ENCODE measurements around the gene RGS19.
"Not testable (repeated sequence)": the region's sequence is repeated elsewhere in the genome, so short reads cannot be mapped to it uniquely, and the experiment has no call there.

The RGS19 gene

DNA sequence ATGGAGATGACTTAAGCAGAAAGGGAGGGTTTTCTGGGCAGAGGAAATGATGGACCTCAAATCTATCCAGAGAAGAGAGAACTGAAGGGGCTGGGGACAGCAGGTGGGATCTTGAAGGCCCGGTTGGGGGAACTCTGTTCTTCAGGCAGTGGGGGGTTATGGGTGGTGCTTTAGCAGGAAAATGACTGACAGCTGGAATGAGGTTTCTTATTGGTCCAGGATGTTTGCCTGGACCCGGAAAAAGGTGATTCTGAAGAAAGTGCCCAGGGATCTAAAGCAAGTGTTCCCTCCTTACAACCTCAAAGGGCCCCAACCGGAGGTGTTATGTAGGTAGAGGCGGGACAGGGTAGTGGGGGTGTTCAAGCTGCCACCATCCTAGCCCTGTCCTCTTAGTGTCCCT is 16.1 kb upstream of the RGS19 start:
- DNase-seq (ENCODE audit: low read depth, low spot score) = no peak

DNA sequence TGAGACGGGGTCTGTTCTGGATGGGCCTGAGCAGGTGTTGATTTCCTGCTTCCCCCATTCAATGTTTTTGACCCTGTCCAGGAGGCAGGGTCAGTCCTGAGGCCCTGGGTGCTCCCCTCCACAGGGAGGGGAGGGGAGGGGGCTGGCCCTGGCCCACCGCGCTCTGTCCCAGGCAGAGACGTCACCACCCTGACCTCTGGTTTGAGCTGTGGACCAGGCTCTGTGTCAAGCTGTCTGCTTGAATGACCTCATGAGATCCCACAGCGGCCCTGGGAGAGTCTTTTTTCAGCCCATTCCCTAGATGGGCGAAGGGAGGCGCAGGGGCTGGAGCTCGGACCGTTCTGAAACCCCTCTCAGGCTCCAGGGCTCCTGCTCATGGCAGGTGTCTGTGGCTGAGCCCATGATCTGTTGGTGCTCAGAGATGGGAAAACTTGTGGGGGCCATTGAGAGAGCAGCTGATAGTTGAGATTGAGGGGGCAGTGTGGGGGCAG is 13.7 kb upstream of the RGS19 start:
- DNase-seq (ENCODE audit: low read depth, low spot score) = no peak

DNA sequence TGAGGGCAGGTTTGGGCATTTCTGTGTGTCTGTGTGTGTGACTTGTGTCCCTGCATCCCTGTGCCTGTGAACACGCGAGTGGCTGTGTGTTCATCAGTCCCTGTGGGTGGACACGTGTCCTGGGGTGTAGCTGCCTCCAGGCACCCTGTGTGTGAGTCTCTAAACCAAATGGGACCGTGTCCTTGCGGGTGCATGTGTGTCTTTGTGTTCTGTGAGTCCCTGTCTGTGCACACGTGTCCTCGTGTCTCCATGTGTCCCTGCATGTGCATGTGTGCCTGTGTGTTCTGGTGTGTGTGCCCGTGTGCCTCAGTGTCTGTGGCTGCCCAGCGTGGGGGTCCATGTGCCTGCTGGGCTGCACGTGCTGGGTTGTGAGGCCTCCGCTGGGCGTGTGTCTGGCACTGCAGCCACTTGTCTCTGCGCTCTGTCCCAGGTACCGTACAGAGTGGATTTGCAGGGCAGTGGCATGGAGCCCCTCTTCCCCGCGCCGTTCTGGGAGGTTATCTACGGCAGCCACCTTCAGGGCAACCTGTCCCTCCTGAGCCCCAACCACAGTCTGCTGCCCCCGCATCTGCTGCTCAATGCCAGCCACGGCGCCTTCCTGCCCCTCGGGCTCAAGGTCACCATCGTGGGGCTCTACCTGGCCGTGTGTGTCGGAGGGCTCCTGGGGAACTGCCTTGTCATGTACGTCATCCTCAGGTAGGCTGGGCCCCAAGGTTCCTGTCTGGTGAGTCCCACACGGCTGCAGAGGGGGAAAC is 13.1 kb upstream of the RGS19 start:
- DNase-seq (ENCODE audit: low read depth, low spot score) = no peak

DNA sequence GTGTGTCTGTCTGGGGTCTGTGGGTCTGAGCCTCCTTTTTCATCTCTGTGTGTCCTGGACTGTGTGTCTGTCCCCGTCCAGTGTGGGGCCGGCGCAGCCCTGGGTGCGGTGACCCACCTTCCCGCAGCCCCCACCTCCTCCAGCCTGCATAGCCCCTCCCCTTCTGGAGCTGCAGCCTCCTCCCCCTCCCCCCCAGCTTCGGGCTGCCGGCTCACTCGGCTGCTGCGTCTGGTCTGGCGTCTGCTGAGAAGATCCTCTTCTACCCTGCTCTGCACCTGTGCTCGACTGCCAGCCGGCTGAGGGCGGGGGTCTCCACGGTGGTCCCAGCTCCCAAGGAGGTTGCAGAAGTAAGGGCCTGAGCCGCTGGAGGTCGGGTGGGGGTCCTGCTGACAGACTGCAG is 12.5 kb upstream of the RGS19 start:
- DNase-seq (ENCODE audit: low read depth, low spot score) = no peak

DNA sequence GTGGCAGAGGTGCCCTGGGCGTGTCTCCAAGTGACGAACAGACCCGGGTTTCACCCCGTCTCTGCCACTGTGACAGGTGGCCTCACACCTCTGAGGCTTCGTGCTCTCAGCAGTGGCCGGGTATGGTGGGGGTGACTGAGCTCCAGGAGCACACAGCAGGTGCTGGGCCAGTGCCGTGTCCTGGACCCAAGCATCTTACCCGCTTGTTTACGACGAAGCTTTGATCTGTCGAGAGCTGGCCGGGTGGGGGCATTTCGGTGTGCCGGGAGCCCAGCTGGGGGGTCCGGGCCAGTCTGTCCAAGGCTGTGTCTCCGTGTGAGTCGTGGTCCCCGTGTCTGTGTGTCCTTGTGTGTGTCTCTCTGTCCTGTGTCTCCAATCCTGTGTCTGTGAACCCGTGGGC is 12.0 kb upstream of the RGS19 start:
- no peak for DNase-seq (ENCODE audit: low read depth, low spot score)

DNA sequence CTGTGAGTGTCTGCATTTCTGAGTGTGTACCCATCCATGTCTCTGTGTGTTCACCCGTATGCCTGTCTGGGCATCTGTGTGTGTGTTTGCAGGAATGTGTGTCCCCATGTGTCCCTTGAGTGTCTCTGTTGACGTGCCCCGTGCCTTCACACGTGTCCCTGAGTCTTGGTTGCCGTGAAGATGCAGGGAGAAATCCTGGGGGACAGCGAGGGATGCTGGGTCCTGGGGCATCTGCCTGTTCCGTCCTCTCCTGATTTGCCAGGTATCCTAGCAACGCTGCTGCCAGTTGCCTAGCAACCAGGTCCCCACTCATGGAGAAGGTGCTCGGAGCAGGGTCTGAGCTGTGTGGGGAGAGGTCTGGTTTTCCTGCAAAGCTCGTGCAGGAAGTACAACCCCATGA is 10.8 kb upstream of the RGS19 start:
- DNase-seq (ENCODE audit: low read depth, low spot score) = no peak

DNA sequence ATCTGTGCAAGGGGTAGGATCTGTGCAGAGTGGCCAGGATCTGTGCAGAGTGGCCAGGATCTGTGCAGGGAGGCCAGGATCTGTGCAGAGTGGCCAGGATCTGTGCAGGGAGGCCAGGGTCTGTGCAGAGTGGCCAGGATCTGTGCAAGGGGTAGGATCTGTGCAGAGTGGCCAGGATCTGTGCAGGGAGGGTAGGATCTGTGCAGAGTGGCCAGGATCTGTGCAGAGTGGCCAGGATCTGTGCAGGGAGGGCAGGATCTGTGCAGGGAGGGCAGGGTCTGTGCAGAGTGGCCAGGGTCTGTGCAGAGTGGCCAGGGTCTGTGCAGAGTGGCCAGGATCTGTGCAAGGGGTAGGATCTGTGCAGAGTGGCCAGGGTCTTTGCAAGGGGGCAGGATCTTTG is 9.3 kb upstream of the RGS19 start:
- DNase-seq (ENCODE audit: low read depth, low spot score) = not testable (repeated sequence)

DNA sequence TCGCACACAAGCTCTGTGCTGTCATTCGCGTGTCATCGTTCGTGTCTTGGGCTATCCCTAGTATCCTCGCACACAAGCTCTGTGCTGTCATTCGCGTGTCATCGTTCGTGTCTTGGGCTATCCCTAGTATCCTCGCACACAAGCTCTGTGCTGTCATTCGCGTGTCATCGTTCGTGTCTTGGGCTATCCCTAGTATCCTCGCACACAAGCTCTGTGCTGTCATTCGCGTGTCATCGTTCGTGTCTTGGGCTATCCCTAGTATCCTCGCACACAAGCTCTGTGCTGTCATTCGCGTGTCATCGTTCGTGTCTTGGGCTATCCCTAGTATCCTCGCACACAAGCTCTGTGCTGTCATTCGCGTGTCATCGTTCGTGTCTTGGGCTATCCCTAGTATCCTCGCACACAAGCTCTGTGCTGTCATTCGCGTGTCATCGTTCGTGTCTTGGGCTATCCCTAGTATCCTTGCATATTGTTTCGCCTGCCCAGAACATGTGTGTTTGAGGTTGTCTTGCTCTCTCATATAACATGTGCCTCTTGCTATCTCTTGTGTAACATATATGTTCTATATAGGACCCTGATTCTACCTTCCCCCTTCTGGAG is 8.0 kb upstream of the RGS19 start:
- not testable (repeated sequence) for DNase-seq (ENCODE audit: low read depth, low spot score)

DNA sequence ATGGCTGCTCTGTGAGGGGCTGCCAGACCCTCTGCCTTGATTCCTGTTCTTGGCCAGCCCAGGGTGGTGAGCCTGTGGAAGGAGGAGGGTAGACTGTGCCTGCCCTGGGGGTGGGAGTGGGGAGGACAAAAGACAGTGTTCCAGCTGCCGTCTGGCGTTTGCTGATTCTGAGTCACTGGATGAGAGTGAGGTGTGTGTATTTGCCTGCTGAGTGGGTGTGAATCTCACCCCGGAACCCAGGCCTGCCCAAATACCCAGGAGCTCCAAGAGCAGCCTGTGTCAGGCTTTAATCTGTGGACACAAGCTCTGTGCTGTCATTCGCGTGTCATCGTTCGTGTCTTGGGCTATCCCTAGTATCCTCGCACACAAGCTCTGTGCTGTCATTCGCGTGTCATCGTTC is 7.5 kb upstream of the RGS19 start:
- no peak for DNase-seq (ENCODE audit: low read depth, low spot score)

DNA sequence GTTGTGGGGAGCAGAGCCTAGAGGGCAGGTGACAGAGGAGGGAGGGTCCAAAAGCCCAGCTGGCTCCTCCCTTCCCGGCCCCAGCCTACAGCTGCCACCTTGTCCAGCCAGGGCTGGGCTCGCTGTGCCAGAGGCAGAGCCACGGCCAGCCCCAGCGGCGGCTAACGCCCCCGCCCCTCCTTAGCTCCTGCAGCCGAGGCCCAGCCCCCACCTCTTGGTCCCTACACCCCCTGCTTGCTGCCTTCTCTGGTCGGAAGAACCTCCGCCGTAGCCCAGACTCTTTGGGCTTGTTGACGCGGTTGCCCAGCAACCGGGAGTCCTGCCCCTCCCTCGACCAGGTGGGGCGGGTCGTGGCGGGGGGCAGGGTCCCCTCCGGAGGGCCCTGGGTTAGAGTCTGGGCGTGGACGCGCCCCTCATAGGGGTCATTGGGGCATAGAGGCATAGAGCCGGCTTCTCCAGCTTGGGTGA is 5.4 kb upstream of the RGS19 start:
- DNase-seq (ENCODE audit: low read depth, low spot score) = no peak

DNA sequence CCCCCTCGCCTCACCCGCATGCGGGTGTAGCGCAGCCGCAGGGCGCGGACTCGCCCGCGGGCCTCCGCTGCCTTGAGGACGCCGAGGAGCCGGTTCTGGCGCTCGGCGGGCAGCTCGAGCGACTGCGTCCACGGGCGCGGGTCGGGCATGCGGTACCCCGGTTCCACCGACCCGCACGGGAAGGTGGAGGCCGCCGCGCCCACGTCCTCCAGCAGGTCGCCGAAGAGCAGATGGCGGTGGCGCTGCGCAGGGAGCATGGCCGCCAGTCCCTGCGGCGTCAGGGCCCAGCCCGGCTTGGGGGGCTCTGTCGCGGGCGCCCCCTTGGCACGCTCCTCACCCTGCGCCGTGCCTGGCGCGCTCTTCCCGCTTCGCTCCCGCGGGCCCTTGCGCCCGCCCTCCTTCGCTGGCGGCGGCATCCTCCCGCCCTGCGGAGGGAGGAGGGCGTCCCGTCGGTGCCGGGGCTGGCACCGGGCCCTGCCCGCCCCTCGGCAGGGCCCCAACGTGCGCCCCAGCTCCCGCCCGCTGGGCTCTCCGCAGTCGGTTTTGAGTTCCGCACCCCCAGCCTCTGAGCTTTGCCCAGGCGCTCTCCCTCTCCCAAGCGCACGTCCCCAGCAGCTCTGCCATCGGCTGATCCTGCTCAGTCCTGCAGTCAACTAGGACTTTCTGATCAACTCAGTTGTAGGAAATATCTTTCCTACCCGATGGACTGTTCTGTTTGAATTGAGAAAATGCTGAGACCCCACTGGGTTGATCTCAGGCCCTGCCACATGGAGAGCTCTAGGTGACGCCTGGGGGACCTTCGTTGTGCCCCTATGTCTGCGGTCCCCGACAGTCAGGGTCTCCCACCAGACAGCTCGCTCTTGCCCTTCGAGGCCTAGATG is 4.7 kb upstream of the RGS19 start, which contains the start of gene LKAAEAR1:
LKAAEAR1 (minus strand) TSS at position 595 of the 881 bp plus-strand sequence; CDS start at position 416, 179 bp downstream.
- no peak for DNase-seq (ENCODE audit: low read depth, low spot score)

DNA sequence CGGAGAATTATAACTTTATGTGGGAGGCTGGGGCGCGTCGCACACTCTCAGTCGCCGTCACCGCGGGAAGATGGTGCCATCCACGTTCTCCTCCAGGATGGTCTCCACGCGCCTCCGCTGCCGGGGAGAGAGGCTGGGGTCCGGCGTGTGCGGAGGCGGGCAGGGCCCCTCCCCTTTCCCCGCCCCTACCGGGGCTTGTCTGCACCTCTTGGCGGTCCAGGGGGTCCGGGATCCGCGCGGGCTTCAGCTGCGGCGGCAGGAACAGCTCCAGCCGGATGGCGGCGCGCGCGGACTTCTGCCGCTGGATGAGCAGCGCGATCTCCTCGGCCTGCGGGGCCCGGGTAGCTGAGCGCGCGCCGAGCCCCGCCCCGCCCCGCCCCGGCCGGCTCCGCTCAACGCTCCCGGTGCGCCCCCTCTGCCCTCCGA is 4.1 kb upstream of the RGS19 start:
- DNase-seq (ENCODE audit: low read depth, low spot score) = no peak

DNA sequence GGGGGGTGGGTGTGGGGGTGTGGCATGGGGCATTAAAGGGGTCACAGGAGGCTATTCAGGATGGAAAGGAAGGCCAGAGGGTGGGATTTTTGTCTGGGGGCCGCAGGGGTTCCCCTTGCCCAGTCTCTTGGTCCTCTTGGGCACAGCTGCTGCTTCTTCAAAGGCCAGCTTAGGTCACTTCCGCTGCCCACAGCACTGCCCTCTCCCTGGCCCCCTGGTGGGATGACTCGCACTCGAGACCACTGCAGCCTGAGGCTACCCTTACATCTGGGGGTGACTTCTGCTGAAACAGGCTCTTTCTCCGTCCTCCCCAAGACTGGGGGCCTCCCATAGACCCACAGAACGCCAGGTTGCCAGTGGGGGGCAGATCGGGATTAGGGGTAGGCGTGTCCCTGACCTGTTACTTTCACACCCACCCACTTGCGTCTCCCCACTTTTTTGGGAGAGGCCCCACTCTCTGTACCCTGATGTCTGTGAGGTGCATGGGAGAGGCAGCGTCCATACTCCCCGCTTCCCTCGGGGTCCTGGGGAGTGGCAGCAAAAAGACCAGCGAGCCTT is 3.6 kb upstream of the RGS19 start:
- DNase-seq (ENCODE audit: low read depth, low spot score) = no peak

DNA sequence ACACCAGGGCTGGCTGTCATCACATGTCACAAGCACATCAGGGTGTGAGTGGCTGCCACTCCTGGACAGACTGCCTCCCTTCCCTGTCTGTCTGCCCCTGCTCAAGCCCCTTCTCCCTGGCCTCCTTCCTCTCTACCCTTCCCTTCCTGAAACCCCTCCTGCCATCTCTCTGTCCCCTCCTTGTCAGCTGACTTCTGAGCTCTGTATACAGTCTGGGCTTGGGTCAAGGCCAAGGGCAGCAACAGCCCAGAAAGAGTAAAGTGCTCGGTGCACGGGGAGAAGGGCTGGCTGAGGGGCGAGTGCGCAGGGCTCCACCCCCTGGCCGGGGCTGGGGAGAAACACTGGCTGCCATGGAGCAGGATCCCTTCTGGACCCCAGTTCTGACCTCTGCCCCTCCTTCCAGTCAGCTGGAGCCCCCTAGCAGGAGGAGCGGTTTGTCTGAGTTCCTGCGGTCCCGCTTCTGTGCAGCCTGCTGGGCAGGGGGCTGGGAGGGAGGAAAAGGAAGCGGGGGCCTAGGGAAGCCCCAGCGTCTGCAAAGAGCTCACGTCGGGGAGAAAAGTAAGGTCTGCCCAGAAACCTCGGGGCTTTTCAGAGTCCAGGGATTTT is 2.9 kb upstream of the RGS19 start:
- DNase-seq (ENCODE audit: low read depth, low spot score) = no peak

DNA sequence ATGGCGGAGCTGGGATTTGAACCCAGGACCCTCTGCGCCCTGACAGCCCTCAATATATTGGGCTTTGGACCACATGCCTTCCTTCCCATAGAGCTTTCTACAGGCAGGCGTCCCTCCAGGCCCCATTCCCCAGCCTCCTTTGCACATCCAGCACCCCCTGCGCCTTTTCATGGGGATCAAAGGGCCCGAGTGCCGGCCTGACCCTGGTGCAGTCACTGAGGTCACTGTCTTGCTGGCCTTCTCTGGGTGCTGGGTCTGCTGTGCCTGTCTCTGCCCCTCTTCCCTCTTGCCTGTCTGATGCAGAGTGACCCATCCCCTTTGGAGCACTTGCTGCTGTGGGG is 2.3 kb upstream of the RGS19 start:
- no peak for DNase-seq (ENCODE audit: low read depth, low spot score)

DNA sequence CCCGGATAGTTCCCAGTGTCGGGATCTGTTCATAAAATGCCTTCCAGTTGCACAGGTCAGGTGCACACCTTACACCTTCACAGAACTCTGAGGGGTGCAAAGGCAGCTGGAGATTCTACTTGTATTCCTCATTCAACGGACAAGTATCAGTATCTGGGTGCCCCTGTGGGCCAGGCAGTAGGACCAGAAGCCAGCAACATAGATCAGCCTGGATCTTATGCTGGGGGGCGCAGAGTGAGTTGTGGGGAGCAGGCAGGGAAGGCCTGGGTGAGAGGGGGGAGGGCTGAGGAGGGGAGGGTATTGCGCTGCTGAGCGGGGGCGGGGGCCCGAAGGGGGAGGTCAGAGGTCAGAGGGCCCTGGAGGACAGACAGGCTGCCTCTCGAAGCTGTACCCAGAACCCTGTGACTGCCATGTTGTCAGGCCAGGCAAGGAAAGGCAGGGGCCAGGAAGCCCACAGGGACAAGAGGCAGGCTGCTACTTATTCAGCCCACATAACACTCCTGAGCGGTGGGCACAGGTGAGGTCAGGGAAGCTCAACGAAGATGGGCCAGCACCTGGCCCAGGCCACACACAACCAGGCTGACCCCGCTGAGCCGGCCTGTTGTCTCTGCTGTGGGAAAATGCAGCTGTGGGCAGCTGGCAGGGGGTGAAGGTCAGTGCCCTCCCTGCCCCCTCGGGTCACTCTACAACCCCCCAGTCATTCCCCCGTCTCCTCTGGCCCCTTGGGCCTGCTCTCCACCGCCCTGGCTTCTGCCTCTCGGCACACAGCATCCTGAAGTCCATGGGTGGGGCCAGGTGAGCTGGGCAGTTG is 1.7 kb upstream of the RGS19 start:
- no peak for DNase-seq (ENCODE audit: low read depth, low spot score)

DNA sequence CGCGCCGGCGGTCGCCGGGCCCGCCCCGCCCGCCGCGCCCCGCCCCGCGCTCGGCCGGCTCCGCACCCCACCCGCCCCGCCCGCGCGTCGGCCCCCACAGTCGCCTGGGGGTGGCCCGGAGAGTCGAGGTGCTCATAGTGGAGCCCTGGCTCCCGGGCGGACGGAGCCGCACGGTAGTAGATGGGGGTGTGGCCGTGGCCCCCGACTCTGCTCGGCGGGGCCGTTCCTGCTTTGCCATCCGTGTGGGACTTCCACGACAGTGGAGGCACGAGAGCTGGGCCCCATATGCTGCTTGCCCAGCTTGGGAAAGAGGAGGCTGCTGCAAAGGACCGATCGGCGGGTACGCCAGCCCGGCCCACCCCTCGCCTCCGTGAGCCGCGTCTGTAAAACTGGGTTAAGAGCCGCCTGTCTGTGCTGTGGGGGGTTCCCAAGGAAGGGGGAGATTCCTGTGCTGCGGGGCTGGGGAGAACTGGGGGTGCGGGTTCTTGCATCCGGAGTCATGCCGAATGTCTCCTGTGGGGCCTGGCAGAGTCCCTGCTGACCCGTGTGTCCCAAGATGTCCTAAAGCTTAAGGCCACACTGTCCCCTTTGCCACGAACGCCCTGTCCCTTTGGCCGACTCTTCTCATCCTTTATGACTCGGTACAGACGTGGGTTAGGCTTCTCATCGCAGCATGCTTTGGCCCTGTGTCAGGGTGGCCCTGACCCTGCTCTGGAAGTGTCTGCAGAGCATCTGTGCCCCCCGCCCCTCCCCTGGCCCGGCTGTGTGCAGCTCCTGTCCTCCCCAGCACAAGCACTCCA is 895 bp upstream of the RGS19 start, which contains the start of gene OPRL1:
OPRL1 (plus strand) TSS at position 70 of the 800 bp plus-strand sequence. CDS start 12,639 bp downstream, outside the sequence.
- no peak for DNase-seq (ENCODE audit: low read depth, low spot score)

DNA sequence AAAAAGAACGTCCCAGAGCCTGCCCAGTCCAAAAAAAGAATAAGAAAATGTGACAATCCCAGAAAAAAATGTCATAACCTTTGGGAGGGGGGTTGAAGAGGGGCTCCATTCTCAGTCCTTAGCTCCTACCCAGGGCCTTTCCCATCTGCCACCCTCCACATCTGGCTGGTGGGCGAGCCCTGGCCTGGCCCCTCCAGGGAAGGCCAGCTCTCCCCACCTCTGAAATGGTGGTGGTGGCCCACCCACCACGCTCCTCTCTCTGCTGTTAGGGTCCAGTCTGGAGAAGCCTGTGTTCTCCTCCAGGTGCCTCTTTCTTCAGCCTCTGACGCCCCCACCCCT is 415 bp downstream of the RGS19 start:
- no peak for DNase-seq (ENCODE audit: low read depth, low spot score)

DNA sequence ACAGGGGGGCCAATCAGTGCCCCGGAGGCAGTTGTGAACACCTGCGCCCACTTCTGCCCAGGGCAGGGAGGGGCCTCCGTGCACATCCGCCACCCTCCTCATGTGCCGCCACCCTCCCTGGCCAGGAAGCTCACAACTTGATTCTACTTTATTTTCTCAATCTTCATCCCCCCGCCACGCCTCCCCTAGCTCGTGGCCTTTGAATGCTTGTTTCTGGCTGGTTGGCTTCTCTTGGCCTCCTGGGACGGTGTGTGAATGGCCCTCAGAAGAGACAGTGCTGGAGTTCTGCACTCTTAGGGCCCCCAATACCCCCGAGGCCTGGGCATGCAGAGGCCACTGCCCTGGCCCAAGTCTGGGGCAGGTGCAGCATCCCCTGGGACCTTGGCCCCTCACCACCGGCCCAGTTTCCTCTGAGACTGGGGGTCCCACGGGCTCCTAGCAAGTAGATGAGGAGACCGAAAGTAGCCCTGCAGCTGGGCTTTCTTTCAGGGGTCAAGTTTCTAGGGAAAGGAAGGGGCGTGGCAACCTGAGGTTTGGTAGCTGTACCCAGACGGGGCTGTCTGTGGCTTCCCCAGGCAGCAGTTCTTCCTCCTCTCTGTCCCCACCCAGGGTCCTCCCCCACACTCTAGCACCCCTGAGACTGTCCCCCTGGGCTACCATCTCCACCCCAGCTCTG is 1.3 kb downstream of the RGS19 start:
- no peak for DNase-seq (ENCODE audit: low read depth, low spot score)

All from brain pericyte (primary cell).